GM23338 (cell line): ENCODE data around the gene KRT32. TPM values are rescaled to one million over a fixed set of nuclear protein-coding genes. Genes with fewer than 3 reads are reported as not detected.

Experiments
- ATAC-seq: fragments of 200-7000 bp; cut with Tn5 transposase; 3 replicates; pipeline ENCODE4 v1.9.1; 2020
- DNase-seq: peaks from one replicate; pipeline ENCODE4 v3.0.0-alpha.2; 2015; ENCODE audit warnings: low spot score
- H2AFZ ChIP-seq: fragments of 200-600 bp; sonication (generic); 2 replicates; pipeline ENCODE4 v1.8.0; 2016; ENCODE audit warnings: antibody characterized with exemption, mild to moderate bottlenecking, moderate library complexity
- H3F3A ChIP-seq: fragments of 200-600 bp; sonication (generic); replicated peaks from 2 replicates; pipeline ENCODE4 v1.8.0; 2017; ENCODE audit warnings: antibody characterized with exemption, mixed run types, low read depth
- H3K27ac ChIP-seq: fragments of 200-600 bp; sonication (generic); 2 replicates; pipeline ENCODE4 v1.6.1; 2016; ENCODE audit warnings: low read depth
- H3K27me3 ChIP-seq: fragments of 200-600 bp; sonication (generic); 2 replicates; pipeline ENCODE4 v1.8.0; 2016; ENCODE audit warnings: mild to moderate bottlenecking, mixed run types, moderate library complexity; ENCODE audit not compliant: insufficient read depth
- H3K36me3 ChIP-seq: fragments of 200-600 bp; sonication (generic); 2 replicates; pipeline ENCODE4 v1.8.0; 2016; ENCODE audit warnings: mild to moderate bottlenecking; ENCODE audit not compliant: insufficient read depth
- H3K4me1 ChIP-seq: fragments of 200-600 bp; sonication (generic); 2 replicates; pipeline ENCODE4 v1.8.0; 2016; ENCODE audit warnings: mild to moderate bottlenecking, moderate library complexity; ENCODE audit not compliant: insufficient read depth
- H3K4me2 ChIP-seq: fragments of 200-600 bp; sonication (generic); 2 replicates; pipeline ENCODE4 v1.7.1; 2017; ENCODE audit warnings: mixed run types
- H3K4me3 ChIP-seq: fragments of 200-600 bp; sonication (generic); 2 replicates; pipeline ENCODE4 v1.6.1; 2016; ENCODE audit warnings: mixed run types
- H3K79me2 ChIP-seq: fragments of 200-600 bp; sonication (generic); replicated peaks from 2 replicates; pipeline ENCODE4 v1.8.0; 2017; ENCODE audit warnings: mild to moderate bottlenecking; ENCODE audit not compliant: insufficient read depth
- H3K9me2 ChIP-seq: fragments of 200-600 bp; sonication (generic); 2 replicates; pipeline ENCODE4 v1.8.0; 2017; ENCODE audit not compliant: insufficient read depth
- H4K20me1 ChIP-seq: fragments of 200-600 bp; sonication (generic); replicated peaks from 2 replicates; pipeline ENCODE4 v1.8.0; 2017; ENCODE audit warnings: mild to moderate bottlenecking; ENCODE audit not compliant: insufficient read depth
- H3K27ac Mint-ChIP-seq: 2 replicates; pipeline ENCODE4 v1.8.0; 2020; ENCODE audit warnings: inconsistent platforms, mild to moderate bottlenecking, moderate library complexity, mixed read lengths
- H3K27me3 Mint-ChIP-seq: 3 replicates; pipeline ENCODE4 v1.8.0; 2022; ENCODE audit warnings: low read depth, mild to moderate bottlenecking, moderate library complexity, mixed read lengths, inconsistent platforms; ENCODE audit not compliant: insufficient read depth, poor library complexity
- H3K36me3 Mint-ChIP-seq: 3 replicates; pipeline ENCODE4 v1.8.0; 2021; ENCODE audit warnings: low read depth, mild to moderate bottlenecking, inconsistent platforms, moderate library complexity, mixed read lengths
- H3K4me1 Mint-ChIP-seq: 3 replicates; pipeline ENCODE4 v1.8.0; 2020; ENCODE audit warnings: mild to moderate bottlenecking, inconsistent platforms, mixed read lengths
- H3K4me3 Mint-ChIP-seq: 3 replicates; pipeline ENCODE4 v1.8.0; 2021; ENCODE audit warnings: moderate library complexity, mild to moderate bottlenecking, inconsistent platforms, mixed read lengths
- H3K9me3 Mint-ChIP-seq: 3 replicates; pipeline ENCODE4 v1.8.0; 2020; ENCODE audit warnings: moderate library complexity, mild to moderate bottlenecking, inconsistent platforms, mixed read lengths
- EZH2 ChIP-seq: fragments of 200-600 bp; sonication (generic); IDR thresholded peaks from one replicate; pipeline ENCODE4 v1.8.0; 2017; ENCODE audit warnings: antibody characterized with exemption, mild to moderate bottlenecking, low read depth; ENCODE audit not compliant: unreplicated experiment
- NANOG ChIP-seq: IDR thresholded peaks from 2 replicates; pipeline ENCODE4 v1.6.1; 2016; ENCODE audit warnings: antibody characterized with exemption, borderline replicate concordance
- polyA plus RNA-seq: library from polyadenylated mRNA; unstranded; fragments of >200 nt; fragmentation: Nextera tagmentation; extraction: Ambion mirVana; gene quantifications from 2 replicates; pipeline ENCODE4 v1.2.1, GENCODE V29; 2016
- total RNA-seq: library from RNA; depleted of rRNA; stranded (reverse); fragments of >200 nt; shearing (Covaris generic); gene quantifications from 2 replicates; pipeline ENCODE4 v1.2.3, GENCODE V29; 2014
- TF ChIP-seq, protein P1 (sequence below): IDR thresholded peaks from one replicate; pipeline ENCODE4 v1.6.1; 2018; ENCODE audit warnings: antibody characterized with exemption; ENCODE audit not compliant: unreplicated experiment
- TF ChIP-seq, protein P2 (sequence below): fragments of 250-450 bp; sonication (Bioruptor Pico); IDR thresholded peaks from 2 replicates; pipeline ENCODE4 v1.5.0; 2020; ENCODE audit warnings: mild to moderate bottlenecking, moderate library complexity
- TF ChIP-seq, protein P3 (sequence below), 2 experiments: fragments of 200-600 bp in 1 of 2; sonication (generic) in 1 of 2; conservative IDR thresholded peaks; 2 replicates each; pipeline versions ENCODE4 v1.5.1 to v1.6.1; 2016 to 2017; ENCODE audit warnings: antibody characterized with exemption in 2 of 2, low read depth in 2 of 2, mild to moderate bottlenecking in 2 of 2, moderate library complexity in 1 of 2

KRT32 gene
- total and polyA plus RNA-seq, 2 experiments from 2014 or later = not detected

DNA sequence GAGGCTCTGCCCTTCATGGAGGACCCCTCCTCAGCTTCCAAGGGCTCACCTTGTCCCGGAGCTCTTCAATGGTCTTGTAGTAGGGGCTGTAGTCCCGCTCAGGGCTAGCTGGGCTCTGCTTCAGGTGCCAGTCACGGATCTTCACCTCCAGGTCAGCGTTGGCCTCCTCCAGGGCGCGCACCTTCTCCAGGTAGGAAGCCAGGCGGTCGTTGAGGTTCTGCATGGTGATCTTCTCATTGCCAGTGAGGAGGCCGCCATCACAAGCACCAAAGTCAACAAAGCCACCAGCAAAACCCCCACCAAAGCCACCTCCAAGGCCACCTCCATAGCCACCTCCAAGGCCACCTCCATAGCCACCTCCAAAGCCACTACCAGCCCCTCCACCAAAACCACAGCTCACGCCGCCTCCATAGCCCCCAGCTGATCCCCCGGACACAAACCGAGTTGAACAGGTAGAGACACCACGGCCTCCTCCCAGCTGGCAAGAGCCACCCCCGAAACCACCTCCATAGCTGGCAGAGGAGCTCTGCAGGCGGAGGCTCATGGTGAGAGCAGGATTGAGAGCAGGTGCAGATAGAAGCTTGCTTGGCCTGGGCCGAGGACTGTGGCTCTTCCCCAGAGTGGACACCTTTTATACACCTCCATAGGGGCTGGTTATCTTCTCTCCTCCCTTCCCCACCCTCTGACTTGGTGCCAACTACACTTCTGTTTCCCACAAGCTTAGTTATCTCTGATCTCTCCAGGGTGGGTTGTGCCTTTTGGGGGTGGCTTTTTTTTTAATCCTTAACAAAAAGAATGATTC, 38.0 kb upstream of the KRT32 start, which contains the start of gene KRT13:
TSS of gene KRT13 (minus strand) at position 606 of the 802 bp plus-strand sequence. CDS start at position 544, 62 bp downstream.
- H3K4me1 Mint-ChIP-seq = peaks cover 14% of the 10 kb centered on the region
- Histone ChIP-seq H3K36me3 (no peaks in the 10 kb centered on the region), H3K9me2 (no peaks in the 10 kb centered on the region), H3K4me3 (no peak within 1 kb of the TSS), H3K27me3 (no peaks in the 10 kb centered on the region), H3K4me2 (no peak within 1 kb of the TSS), H3K79me2 (no peaks in the 10 kb centered on the region), H3F3A (no peaks in the 10 kb centered on the region), H3K4me1 (peaks cover 8% of the 10 kb centered on the region), H4K20me1 (no peaks in the 10 kb centered on the region), H3K27ac (no peak within 1 kb of the TSS), H2AFZ (no peak within 1 kb of the TSS)
- H3K27ac Mint-ChIP-seq = no peak within 1 kb of the TSS
- DNase-seq (no peak), ATAC-seq (no peak)
- H3K4me3 Mint-ChIP-seq = no peak within 1 kb of the TSS
- no peaks in the 10 kb centered on the region; the same call in 2 of the 3 replicates for H3K36me3 Mint-ChIP-seq
- H3K9me3 Mint-ChIP-seq = no peaks in the 10 kb centered on the region
- TF ChIP-seq, protein P1, sequence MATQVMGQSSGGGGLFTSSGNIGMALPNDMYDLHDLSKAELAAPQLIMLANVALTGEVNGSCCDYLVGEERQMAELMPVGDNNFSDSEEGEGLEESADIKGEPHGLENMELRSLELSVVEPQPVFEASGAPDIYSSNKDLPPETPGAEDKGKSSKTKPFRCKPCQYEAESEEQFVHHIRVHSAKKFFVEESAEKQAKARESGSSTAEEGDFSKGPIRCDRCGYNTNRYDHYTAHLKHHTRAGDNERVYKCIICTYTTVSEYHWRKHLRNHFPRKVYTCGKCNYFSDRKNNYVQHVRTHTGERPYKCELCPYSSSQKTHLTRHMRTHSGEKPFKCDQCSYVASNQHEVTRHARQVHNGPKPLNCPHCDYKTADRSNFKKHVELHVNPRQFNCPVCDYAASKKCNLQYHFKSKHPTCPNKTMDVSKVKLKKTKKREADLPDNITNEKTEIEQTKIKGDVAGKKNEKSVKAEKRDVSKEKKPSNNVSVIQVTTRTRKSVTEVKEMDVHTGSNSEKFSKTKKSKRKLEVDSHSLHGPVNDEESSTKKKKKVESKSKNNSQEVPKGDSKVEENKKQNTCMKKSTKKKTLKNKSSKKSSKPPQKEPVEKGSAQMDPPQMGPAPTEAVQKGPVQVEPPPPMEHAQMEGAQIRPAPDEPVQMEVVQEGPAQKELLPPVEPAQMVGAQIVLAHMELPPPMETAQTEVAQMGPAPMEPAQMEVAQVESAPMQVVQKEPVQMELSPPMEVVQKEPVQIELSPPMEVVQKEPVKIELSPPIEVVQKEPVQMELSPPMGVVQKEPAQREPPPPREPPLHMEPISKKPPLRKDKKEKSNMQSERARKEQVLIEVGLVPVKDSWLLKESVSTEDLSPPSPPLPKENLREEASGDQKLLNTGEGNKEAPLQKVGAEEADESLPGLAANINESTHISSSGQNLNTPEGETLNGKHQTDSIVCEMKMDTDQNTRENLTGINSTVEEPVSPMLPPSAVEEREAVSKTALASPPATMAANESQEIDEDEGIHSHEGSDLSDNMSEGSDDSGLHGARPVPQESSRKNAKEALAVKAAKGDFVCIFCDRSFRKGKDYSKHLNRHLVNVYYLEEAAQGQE = no peak
- TF ChIP-seq NANOG (no peak), EZH2 (no peak)
- TF ChIP-seq, protein P2, sequence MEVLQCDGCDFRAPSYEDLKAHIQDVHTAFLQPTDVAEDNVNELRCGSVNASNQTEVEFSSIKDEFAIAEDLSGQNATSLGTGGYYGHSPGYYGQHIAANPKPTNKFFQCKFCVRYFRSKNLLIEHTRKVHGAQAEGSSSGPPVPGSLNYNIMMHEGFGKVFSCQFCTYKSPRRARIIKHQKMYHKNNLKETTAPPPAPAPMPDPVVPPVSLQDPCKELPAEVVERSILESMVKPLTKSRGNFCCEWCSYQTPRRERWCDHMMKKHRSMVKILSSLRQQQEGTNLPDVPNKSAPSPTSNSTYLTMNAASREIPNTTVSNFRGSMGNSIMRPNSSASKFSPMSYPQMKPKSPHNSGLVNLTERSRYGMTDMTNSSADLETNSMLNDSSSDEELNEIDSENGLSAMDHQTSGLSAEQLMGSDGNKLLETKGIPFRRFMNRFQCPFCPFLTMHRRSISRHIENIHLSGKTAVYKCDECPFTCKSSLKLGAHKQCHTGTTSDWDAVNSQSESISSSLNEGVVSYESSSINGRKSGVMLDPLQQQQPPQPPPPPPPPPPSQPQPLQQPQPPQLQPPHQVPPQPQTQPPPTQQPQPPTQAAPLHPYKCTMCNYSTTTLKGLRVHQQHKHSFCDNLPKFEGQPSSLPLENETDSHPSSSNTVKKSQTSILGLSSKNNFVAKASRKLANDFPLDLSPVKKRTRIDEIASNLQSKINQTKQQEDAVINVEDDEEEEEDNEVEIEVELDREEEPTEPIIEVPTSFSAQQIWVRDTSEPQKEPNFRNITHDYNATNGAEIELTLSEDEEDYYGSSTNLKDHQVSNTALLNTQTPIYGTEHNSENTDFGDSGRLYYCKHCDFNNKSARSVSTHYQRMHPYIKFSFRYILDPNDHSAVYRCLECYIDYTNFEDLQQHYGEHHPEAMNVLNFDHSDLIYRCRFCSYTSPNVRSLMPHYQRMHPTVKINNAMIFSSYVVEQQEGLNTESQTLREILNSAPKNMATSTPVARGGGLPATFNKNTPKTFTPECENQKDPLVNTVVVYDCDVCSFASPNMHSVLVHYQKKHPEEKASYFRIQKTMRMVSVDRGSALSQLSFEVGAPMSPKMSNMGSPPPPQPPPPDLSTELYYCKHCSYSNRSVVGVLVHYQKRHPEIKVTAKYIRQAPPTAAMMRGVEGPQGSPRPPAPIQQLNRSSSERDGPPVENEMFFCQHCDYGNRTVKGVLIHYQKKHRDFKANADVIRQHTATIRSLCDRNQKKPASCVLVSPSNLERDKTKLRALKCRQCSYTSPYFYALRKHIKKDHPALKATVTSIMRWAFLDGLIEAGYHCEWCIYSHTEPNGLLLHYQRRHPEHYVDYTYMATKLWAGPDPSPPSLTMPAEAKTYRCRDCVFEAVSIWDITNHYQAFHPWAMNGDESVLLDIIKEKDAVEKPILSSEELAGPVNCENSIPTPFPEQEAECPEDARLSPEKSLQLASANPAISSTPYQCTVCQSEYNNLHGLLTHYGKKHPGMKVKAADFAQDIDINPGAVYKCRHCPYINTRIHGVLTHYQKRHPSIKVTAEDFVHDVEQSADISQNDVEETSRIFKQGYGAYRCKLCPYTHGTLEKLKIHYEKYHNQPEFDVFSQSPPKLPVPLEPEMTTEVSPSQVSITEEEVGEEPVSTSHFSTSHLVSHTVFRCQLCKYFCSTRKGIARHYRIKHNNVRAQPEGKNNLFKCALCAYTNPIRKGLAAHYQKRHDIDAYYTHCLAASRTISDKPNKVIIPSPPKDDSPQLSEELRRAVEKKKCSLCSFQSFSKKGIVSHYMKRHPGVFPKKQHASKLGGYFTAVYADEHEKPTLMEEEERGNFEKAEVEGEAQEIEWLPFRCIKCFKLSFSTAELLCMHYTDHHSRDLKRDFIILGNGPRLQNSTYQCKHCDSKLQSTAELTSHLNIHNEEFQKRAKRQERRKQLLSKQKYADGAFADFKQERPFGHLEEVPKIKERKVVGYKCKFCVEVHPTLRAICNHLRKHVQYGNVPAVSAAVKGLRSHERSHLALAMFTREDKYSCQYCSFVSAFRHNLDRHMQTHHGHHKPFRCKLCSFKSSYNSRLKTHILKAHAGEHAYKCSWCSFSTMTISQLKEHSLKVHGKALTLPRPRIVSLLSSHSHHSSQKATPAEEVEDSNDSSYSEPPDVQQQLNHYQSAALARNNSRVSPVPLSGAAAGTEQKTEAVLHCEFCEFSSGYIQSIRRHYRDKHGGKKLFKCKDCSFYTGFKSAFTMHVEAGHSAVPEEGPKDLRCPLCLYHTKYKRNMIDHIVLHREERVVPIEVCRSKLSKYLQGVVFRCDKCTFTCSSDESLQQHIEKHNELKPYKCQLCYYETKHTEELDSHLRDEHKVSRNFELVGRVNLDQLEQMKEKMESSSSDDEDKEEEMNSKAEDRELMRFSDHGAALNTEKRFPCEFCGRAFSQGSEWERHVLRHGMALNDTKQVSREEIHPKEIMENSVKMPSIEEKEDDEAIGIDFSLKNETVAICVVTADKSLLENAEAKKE (CRISPR knock-in tag) = no peak
- TF ChIP-seq, protein P3, sequence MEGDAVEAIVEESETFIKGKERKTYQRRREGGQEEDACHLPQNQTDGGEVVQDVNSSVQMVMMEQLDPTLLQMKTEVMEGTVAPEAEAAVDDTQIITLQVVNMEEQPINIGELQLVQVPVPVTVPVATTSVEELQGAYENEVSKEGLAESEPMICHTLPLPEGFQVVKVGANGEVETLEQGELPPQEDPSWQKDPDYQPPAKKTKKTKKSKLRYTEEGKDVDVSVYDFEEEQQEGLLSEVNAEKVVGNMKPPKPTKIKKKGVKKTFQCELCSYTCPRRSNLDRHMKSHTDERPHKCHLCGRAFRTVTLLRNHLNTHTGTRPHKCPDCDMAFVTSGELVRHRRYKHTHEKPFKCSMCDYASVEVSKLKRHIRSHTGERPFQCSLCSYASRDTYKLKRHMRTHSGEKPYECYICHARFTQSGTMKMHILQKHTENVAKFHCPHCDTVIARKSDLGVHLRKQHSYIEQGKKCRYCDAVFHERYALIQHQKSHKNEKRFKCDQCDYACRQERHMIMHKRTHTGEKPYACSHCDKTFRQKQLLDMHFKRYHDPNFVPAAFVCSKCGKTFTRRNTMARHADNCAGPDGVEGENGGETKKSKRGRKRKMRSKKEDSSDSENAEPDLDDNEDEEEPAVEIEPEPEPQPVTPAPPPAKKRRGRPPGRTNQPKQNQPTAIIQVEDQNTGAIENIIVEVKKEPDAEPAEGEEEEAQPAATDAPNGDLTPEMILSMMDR (conservative IDR thresholded peaks at IDR 0.05; ENCODE audit: low read depth in 2 of 2) = no peak
- H3K27me3 Mint-ChIP-seq = peaks cover 3% of the 10 kb centered on the region
